Stimulated activated naive CD4-positive, alpha-beta T cell (primary cell): ENCODE results near the gene ALPI.

Experiments
- DNase-seq, 6 experiments: peaks; one replicate each; lab custom pipeline; 2025; lab: John Stamatoyannopoulos, UW

Gene ALPI

DNA sequence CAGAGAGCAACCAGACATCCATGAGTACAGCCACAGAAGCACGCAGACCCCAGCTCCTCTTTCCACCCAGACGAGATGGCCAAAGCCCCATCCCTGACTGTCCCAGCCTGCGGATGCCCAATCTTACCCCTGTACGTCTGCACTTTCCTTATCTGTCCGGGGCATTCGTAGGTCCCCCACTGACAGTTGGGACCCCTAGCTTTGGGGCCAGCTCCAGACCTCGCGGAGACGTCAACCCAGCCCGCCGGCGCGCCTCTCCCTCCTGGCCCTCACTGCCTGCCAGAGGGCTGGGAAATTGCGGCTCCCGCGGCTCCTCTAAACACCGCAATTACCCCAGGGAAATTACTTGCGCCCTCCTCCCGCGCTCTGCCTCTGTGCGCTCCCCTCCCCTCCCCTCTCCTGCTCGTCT is 29.4 kb downstream of the ALPI start:
- no peak for DNase-seq

DNA sequence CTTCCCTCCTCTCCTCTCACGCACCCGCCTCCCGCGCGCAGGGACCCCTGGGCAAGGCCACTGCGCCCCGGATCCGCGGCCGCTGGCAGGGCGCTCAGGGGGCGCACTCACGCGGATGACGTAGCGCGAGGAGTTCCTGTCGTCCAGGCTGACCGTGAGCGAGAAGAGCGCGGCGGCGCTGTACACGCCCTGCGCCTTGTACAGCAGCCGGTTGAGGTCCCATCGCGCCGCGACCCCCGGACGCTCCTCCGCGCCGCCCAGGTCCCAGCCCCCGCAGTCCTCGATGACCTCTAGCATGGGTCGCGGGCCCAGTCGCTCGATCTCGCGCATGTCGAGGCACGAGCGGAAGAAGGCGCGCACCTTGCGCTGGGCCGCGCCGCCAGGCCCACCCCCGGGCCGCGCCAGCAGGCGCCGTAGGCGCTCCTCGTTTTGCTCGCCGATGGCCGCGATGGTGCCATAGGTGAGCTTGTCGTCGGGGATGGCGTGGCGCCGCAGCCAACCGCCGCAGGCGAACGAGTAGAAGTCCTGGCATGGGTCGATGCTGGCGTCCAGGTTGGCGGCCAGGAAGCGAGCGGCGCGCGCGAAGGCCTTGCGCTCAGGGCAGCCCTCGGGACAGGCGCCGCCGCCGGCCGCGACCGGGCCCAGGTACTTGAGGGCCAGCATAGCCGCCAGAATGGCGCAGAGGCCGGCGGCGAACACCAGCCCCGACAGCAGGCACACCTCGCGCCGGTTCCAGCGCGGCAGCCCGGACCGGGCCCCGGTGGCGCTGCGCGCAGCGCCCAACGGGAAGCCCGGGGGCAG is 30.0 kb downstream of the ALPI start:
- no peak for DNase-seq

DNA sequence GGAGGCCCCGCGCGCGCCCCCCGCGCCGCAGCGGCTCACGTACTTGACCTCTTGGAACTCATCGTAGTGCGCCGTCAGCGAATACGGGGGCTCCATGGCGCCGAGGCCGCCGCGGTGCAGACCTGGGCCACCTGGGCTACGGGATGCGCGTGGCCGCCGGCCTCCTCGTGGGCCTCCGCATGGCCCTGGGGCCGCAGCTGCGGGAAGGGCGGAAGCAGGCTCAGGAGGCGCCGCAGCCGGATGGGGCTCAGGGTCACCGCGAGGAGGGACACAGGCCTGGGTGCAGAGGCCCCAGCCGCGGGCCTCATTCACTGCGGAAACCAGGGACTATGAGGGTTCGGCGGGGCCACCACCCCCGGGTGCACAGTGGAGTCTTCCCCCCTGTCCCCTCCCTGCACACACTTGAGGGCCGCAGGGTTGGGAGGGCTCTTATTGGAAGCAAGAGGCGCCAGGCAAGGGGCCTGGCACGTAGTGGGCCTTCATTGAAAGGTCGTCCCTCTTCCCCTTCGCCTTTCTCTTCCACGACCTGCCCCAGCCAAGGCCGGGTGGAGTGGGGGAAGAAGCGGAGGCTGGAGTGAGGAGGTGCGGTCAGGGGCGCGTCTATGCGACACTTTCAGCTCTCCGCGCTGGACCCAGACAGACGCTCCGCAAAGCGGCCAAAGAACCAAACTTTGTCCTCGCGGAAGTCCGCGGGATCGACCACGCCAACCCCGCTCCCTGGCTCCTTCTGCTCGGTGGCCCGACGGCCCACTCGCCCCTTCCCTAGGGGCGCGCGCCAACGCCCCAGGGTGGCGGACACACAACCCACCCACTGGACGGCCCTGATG is 30.8 kb downstream of the ALPI start:
- no peak for DNase-seq

DNA sequence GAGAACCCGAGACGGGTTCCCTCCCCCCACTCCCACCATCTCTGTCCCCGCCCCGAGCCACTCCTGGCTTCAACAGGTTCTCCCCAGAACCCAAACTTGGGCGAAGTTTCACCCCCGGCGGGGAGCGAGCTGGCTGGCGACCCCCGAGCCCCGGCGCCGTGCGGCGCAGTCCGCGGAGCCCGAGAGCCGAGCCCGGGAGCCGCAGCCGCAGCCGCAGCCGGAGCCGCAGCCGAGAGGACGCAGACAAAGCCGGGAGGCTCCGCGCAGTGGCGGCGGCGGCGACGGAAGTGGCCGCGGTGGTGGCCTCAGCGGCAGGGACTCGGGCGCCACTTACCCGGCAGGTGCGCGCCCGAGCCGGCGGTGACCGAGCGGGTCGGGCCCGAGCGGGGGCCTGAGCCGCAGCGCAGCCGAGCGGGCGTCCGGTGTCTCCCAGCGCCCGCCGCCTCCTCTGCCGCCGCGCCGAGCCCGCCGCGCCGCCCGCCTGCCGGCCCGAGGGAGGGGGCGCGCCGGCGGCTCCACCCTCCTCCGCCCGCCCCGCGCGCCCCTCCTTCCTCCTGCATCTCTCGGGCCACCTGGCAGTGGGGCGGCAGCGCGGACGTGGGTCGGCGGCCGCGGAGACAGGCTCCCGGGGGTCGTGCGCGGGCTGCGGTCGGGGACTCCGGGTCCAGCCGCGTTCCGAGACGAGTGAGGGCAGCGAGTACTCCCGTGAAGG is 31.6 kb downstream of the ALPI start, which contains the start of gene ECEL1:
TSS of gene ECEL1 (minus strand) at position 450 of the 712 bp plus-strand sequence. CDS start 1,181 bp downstream, outside the sequence.
- no peak for DNase-seq

DNA sequence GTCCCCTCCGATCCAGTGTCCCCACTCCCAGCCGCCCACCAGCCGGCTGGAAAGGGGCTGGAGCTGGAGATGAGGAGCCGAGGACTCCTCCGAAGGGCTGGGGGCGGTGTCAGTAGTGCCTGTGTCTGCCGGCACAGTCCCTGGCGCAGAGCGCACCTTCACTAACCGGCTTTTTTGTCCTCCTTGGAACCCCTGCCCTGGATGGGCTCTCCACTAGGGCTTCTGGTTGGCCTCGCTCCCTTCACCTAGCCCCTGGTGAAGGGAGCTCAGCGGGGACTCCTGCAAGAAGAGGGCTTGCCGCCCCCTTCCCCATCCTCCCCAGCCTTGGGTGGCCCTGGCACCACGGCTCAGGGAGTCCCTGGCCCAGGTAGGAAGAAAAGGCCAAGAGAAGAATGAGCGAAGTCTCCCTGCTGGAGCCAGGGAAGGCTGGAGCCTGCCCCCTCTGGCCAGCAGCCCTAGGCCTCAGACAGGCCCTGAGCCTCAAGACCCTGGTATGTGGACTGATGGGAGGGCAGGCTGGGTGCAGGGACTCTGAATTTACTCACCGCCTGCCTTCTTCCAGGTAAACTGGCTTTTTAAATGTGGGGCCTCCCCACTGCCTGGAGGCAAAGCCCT is 32.3 kb downstream of the ALPI start:
- DNase-seq: no peak

DNA sequence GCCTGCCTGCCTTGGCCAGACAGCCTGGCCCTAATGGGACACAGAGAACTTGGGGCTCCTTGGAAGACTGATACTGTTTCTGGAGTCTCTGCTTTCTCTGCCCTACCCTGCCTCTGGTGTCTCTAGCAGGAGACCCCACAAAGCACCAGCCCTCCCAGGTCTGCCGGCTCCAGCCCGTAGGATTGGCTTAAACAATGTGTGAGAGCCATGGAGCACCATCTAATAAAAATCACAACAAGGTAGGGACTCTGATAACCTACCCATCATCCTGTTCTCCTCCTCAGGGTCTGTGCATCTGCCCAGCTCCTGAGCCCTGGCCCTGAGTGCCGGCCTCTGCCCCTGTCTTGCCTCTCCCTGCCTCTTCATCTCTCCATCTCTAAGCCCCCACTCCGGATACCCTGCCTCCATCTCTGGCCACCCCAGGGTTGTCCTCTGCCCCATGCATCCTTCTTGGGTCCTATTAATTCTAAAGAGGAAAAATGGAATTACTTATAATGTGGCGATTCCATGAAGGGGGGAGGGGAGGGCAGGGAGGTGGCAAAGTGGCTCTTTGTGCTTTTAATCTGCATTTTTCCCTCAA is 32.9 kb downstream of the ALPI start:
- DNase-seq: no peak

DNA sequence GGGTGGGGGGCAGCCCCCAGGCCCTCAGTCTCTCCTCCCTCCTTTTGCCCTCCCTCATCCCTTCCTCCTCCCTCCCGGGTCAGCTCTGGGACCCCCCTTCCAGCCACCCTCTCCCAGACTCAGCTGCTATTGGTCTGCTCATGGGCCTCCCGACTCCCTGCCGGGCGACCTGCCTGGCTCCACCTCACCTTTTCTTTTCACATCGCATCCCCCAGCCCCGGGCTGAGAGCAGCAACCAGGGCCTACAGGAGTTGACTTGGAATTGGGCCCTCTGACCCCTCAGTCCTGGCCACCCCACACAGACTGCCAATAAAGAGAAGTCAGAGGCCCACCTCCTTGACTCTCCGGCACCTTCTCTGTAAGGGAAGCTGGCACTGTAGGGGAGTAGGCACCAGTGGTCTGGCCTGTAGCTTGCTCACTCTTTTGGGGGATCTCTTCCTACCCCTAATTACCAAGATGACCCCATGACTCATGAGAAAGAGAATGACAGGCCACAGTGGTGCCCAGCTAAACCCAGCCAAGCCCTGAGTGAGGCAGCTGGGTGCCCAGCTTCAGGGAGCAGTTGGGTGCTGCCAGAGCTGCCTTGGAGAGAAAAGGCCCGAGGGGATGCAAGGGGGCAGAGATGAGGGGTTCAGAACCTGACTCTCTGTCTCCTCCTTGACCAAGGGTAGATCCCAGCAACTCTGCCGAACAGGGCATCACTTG is 33.7 kb downstream of the ALPI start:
- DNase-seq: no peak

DNA sequence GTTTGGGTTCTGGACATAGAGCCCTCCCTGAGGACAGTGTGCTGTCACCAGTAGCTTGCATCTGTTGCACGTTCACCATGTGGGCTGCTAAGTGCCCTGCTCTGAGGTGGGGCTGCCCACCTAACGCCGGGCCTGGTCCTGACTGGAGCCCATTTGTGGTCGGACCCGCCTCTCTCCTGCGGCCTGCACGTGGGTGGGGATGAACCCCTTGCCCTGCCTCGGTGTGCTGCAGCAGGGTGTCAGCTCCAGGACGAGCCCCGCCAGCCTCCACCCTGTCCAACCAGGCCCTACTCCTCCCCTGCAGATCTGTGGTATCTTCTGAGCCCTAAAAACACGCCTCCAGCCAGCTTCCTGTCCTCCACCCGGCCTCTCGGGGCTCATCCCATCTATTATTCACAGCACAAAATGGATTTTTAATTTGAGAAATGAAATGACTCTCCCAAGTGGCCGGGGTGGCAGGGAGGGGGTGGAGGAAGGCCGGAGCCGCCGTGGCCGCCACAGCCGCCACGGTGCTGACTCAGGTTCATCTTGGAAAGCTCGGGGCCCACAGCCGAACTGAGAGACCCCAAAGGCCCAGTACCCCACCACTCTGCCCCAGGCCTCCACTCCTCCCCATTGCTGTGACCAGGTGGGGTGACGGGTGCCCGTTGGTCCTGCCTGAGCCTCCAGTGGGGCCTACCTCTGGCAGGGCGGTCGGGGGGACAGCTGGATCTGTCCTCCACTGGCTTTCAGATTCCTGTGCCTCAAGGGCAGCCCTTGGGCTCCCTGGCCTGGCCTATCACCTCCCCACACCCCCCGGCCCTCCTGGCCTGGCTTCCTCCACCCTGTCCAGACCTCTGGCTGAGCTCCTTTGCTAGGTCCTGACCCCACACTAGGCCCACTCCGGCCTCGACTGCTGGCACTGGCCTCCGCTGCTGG is 34.5 kb downstream of the ALPI start:
- DNase-seq: no peak

DNA sequence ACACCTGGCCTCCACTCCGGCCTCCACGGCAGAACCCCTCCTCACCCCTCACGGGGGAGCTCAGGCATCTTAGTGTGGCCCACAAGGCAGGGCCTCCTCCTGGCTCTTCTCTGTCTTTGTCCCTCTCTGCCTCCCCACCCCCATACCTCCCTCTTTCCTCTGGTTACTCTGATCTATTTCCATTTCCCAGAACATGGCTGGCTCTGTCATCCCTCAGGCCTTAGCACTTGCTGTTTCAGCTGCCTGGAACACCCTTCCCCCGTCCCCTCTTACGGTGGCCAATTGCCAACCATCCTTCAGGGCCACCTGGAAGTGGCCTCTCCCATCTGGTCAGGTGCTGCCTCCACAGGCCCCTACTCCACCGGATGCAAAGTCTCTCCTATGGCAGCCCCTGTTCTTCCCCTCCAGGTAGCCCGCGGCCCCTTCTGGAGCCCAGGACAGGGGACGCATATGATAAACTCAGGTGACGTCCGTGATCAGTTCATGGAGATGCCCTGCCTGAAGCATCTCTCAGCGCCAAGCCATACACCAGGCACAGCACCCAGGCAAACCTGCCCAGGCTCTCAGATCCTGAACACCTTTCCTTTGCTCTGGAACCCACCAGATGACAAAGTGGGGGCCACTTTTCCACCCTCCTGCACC is 35.3 kb downstream of the ALPI start:
- no peak for DNase-seq

DNA sequence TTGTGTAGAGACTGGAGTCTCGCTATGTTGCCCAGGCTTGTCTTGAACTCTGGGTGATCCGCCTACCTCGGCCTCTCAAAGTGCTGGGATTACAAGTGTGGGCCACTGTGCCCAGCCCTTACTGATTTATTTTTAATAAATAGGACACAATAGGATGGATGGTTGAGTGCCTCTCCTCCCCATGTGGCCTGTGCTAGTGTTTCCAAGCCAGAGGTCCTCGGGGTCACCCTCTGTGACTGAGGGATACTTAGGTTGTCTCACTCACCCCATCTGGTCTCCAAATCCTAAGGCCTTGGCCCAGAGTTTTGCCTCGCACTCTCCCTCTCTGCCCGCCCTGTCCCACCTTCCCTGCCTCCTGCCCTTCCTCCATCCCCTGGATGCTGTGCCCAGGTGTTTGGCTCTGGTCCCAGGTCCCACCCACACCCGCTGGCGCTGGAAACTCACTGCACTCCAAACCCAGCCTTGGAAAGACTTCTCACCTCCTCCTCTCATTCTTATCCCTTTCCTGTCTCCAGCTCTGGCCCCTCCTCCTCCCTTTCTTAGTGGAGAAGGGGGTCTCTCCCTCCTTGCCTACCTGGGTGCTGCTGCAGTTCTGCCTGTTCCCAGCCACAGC is 36.4 kb downstream of the ALPI start:
- DNase-seq: no peak

DNA sequence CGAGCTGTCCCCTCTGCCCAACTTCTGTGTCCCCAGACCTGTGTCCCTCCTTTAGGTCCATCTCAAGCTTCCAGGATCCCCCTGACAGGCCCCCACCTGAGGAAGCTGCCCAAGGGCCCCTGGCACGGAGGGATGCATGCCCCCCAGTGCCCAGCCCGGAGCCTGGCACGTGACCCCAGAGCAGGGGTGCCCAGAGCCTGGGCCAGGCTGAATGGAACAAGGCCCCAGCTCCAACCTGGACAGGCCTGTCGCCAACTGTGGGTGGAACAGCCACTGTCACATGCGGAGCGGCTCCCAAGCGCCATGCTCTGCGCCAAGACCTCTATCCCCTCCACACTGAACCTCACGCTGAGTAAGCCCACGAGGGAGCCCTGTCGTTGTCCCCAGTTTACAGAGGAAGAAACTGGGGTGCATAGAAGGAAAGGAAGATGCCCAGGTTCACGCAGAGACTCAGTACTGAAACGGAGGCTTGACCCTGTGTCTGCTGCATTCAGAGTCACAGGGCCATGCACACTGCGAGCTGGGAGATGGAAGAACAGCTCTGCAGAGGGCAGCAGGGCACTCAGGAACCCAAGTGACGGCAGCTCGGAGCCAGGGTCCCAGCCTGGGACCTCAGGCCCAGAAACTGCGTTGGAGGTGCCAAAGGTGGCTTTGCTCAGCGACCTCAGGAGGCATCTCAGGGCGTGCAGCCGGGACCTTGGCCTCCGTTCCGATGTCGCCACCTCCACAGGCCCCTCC is 37.2 kb downstream of the ALPI start:
- no peak for DNase-seq

DNA sequence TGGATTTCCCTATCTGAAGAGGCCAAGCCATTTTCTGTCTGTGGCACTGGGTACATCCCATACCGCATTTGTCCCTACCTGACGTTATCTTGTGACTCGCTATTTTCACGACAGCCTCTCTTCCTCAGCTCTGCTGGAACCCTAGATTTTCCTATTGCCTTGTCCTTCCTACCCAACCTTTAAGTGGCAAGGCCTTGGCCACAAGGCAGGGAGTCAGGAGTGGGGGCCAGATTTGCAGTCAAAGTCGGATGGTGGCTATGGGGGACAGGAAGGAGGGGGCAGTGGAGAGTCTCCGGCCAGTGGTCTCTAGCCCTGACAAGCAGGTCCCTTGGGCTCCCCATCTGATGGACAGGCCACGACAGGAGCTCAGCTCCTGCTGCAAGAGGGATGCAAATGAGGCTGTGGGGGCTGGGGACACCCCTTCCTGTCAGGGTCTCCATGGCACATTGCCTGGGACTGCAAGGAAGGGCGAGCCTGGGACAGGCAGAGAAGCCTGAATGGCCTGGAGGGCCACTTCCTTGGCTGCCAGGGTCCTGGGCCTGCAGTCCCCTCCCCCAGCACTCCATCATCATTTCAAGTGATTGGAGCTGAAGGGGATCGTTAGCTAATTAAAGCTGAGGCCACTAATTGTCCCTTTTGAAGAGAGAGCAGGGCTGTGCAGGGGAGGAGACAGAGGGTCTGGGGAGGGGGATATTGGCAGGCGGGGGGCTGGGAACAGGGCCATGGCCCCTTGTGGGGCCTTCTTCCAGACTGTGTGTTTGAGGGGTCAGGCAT is 37.9 kb downstream of the ALPI start:
- no peak for DNase-seq

DNA sequence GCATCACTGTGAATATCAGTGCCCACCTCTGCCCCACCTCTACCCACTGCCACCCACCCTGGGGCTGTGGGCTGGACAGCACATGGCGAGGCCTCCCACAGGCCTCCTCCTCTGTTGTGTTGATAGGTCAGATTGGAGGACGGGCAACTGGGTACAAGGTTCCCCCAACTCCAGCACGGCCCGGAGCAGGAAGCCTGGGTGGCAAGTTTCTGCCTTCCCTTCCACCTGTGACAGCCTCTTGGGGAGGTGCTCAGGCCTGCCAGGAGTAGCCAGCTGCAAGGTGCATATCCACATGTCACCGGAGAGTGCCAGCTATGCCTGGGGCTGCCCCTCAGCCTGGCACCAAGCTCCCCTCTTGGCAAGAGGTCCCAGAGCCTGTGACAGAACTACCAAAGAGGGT is 38.6 kb downstream of the ALPI start:
- no peak for DNase-seq

DNA sequence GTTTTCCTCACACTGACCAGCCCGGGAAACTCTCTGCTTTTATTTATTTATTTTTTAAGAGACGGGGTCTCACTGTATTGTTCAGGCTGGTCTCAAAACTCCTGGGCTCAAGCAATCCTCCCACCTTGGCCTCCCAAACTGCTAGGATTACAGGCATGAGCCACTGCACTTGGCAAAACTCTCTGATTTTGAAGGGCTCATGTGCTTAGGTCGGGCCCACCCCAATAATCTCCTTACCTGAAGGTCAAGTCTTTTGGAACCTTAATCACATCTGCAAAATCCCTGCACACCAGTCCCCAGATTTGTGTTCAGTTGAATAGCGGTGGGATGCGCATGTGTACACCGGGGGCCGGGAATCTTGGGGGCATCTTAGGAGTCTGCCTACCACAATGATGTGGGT is 39.3 kb downstream of the ALPI start:
- no peak for DNase-seq

DNA sequence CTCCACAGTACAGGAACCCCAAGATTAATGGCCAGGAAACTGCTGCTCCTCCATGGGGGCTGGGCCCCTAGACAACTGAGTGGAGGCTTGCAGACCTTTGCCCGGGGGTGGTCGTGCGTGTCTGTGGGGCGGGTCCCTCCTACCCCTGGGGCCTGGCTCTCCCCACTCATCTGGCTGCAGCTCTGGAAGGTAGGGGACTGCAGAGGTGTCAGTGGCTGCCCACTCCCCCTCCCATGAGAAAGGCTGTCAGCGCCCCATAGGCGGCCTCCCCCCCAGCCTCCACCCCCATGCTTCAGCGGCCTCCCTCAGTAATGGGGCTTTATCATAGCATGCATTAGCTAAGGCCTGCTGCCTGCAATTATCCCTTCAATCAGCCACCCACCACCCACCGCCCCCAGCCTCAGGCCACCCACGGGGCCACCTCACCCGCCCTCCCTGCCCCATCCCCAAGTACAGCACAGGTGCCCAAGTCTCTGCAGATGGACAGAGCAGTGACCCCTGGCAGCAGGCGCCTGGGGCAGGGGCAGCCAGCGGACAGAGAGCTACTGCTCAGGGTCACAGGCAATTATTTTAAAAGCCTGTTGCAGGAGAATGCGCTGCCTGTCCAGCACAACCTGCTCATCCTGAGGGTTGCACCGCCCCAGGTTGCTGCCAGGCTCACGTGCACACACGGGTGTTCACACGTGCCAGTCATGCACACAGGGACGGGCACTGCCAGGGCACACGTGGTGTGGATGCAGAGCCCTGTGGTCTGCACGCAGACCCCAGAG is 40.7 kb downstream of the ALPI start:
- DNase-seq: no peak

DNA sequence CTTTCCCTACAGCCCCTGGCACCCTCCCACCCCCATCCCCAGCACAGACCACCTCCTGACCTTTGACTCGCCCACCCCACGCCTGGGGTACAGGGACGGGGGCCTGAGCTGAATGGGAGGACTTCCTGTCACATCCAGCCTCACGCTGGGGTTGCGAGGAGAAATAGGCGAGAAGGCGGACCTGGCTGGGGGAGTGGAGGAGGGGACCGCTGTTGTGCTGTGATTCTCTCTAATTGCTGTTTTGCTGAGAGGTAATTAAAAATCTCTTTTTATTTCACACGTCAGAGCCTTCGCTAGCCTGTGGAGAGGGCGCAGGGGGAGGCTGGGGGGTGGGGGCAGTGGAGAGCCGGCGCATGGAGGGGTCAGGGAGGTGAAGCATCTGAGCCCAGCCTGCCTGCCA is 41.4 kb downstream of the ALPI start:
- DNase-seq: no peak

DNA sequence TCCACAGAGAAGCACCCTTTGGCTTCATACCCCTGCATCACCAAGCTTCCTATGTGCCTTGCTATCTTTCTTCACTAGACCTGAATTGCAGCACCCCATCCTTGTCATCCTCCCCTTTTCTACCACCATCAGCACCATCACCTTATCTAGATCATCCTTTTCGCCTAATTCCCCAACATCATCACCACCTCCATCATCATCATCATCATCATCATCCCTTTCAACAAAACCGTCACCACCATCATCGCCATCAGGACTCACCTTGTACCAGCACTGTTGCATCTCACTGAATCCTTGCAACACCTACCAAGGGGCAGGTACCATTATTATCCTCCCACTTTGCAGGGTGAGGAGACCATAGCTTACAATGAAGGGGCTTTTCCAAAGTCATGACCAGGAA is 42.5 kb downstream of the ALPI start:
- DNase-seq: no peak
